ENCODE data around the gene PXK.

DNA sequence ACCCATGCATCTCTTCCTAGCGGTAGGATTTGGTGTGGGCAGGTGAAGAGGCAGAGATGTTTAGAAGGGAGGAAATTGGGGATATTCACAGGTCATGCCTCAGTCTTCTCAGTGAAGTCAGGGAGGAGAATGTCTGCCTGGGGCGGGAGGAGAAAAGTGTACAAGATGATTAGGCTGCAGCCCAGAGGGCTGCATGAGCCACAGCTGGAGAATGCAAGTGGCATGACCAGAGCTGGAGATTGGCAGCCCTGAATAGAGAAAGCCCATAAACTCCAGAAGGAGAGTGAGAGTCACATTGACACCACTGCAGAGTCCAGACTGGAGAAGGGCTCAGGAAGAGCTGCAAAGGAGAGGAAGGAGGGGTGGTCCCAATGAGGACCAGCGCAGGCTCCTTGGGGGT is 78.3 kb downstream of the PXK start:
- no peak for TF ChIP-seq POLR2A (IDR thresholded peaks at IDR 0.05)
- TF ChIP-seq, protein P1, sequence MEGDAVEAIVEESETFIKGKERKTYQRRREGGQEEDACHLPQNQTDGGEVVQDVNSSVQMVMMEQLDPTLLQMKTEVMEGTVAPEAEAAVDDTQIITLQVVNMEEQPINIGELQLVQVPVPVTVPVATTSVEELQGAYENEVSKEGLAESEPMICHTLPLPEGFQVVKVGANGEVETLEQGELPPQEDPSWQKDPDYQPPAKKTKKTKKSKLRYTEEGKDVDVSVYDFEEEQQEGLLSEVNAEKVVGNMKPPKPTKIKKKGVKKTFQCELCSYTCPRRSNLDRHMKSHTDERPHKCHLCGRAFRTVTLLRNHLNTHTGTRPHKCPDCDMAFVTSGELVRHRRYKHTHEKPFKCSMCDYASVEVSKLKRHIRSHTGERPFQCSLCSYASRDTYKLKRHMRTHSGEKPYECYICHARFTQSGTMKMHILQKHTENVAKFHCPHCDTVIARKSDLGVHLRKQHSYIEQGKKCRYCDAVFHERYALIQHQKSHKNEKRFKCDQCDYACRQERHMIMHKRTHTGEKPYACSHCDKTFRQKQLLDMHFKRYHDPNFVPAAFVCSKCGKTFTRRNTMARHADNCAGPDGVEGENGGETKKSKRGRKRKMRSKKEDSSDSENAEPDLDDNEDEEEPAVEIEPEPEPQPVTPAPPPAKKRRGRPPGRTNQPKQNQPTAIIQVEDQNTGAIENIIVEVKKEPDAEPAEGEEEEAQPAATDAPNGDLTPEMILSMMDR (IDR thresholded peaks at IDR 0.05): no peak
- no peak for TF ChIP-seq POLR2AphosphoS5 (IDR thresholded peaks at IDR 0.05)
